OCI-LY7 (cell line): Measurements from ENCODE around the gene TMEM212.

Experiments
- CTCF ChIP-seq: fragments of 200-600 bp; sonication (generic); conservative IDR thresholded peaks from 2 replicates; pipeline ENCODE4 v1.5.1; 2014; ENCODE audit warnings: mild to moderate bottlenecking, antibody characterized with exemption, low read length, moderate library complexity, mixed read lengths
- EZH2phosphoT487 ChIP-seq: fragments of 200-600 bp; sonication (generic); IDR thresholded peaks from 2 replicates; pipeline ENCODE4 v1.6.1; 2018; ENCODE audit warnings: low read depth, borderline replicate concordance, mild to moderate bottlenecking, mixed run types, antibody characterized with exemption, low read length, moderate library complexity, mixed read lengths

GRCh38 chr3:171854649-171855305 is 11.6 kb downstream of the TMEM212 start:
- no peak for TF ChIP-seq CTCF
- no peak for TF ChIP-seq EZH2phosphoT487
